Kasumi-1 (cell line): Measurements from ENCODE around the gene CGB7.
"Not testable (repeated sequence)": the region's sequence is repeated elsewhere in the genome, so short reads cannot be mapped to it uniquely, and the experiment has no call there.

ENCODE experiments used
- DNase-seq, 2 experiments: peaks; one replicate each; lab custom pipeline; 2025; lab: John Stamatoyannopoulos, UW

The CGB7 gene

GRCh38 chr19:49057636-49058234 lies at the start of gene CGB7:
Gene CGB7 (minus strand): TSS chr19:49057749. CDS start chr19:49055375, 2,374 bp downstream.
- no peak for DNase-seq

- peak; percentile 45 to 47 for DNase-seq
These were observed 49.1 kb upstream of the CGB7 start for GRCh38 chr19:49106648-49107135.

- DNase-seq, result no peak
These were observed 46.8 kb upstream of the CGB7 start for GRCh38 chr19:49104229-49104864.

- DNase-seq, result no peak
These were observed 46.0 kb upstream of the CGB7 start for GRCh38 chr19:49103331-49104085.

GRCh38 chr19:49102303-49102702 lies 44.8 kb upstream of the CGB7 start:
- no peak for DNase-seq

- DNase-seq, result no peak
These were observed 43.6 kb upstream of the CGB7 start for GRCh38 chr19:49101160-49101559.

- DNase-seq, result no peak
These were observed 41.2 kb upstream of the CGB7 start for GRCh38 chr19:49098795-49099194.

- peak; percentile 77 to 81 for DNase-seq
These were observed 40.1 kb upstream of the CGB7 start for GRCh38 chr19:49097453-49098288.

- no peak for DNase-seq
These were observed 37.2 kb upstream of the CGB7 start for GRCh38 chr19:49094505-49095482.

GRCh38 chr19:49092686-49093085 lies 35.1 kb upstream of the CGB7 start:
- no peak for DNase-seq

GRCh38 chr19:49091391-49092038 lies 34.0 kb upstream of the CGB7 start:
- no peak for DNase-seq

GRCh38 chr19:49086296-49086695 lies 28.7 kb upstream of the CGB7 start:
- no peak for DNase-seq

GRCh38 chr19:49085868-49086232 lies 28.3 kb upstream of the CGB7 start:
- DNase-seq, result peak in 1 of 2 experiments; percentile 42

GRCh38 chr19:49085020-49085867 lies 27.7 kb upstream of the CGB7 start, which contains the start of gene SNRNP70:
Gene SNRNP70 (plus strand): TSS chr19:49085451. CDS start chr19:49086415, 964 bp downstream.
- peak; percentile 98 to 99 for DNase-seq

GRCh38 chr19:49084206-49085019 lies 26.9 kb upstream of the CGB7 start:
- no peak for DNase-seq

- no peak for DNase-seq
These were observed 23.7 kb upstream of the CGB7 start for GRCh38 chr19:49081273-49081672.

- no peak for DNase-seq
These were observed 22.8 kb upstream of the CGB7 start for GRCh38 chr19:49080392-49080791.

- DNase-seq, result not testable (repeated sequence)
These were observed 17.3 kb upstream of the CGB7 start for GRCh38 chr19:49074869-49075268.
